ENCODE measurements around the gene ZNF544. TPM values are rescaled to one million over a fixed set of nuclear protein-coding genes. Genes with fewer than 3 reads are reported as not detected.
"Not testable (repeated sequence)": the region's sequence is repeated elsewhere in the genome, so short reads cannot be mapped to it uniquely, and the experiment has no call there.

ZNF544 gene
- total RNA-seq, 3 donors from 2014 or later, result 12.1 to 30.5 (median 27.6) TPM

DNA sequence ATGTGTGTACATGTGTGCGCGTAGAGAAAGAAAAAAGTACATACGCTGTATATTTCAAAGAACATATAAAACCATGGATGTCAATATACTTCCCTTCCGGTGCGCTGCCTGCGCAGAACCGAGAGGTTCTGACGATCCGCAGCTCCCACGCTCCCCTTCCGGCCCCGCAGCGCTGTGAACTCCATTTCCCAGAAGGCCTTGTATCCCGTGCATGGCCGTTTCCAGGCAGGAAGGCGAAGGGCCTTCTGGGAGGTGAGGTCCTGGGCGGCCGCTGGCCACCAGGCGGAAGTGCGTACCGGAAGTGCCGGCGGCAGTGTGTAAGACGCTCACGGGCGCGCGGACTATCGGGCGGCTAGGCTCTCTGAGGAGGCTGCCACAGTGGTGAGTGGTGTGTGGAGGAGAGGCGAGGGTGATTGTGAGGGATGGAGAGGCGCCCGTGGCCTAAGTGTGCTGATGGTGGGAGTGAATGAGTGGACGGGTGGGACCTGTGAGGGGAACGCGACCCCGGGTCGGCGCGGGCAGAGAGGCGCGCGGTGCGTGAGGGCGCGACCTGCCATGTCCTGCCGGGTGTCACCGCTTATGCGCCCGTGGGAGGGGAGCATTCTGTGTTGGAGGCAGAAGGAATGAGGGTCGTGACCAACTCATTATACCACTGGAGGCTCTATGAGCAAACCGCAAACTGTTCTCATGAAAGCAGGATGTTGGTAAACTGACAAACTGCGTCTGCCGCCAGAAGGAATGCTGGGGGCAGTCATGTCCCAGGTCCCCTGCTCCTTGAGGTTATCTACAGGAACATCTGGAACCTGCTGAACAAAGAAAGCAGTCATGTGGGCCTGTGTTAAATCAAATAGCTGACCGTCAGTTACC, 76.6 kb downstream of the ZNF544 start, which contains the start of gene ERVK3-1:
Gene ERVK3-1, plus strand, starts transcription at position 313 of the 867 bp plus-strand sequence. CDS start 6,792 bp downstream, outside the sequence.
- H3K4me3 ChIP-seq, result peak within 1 kb of the TSS; percentile 60
- no peak for TF ChIP-seq CTCF (IDR thresholded peaks at IDR 0.05)
- no peaks in the 10 kb centered on the region for H3K36me3 ChIP-seq (ENCODE audit: low read depth)
- peaks cover 11% of the 10 kb centered on the region for H3K4me1 ChIP-seq (ENCODE audit: low read depth)
- peak; percentile 95 to 98 (median 96) for DNase-seq
- peak; percentile 99 for ATAC-seq
- H3K9me3 ChIP-seq, result no peaks in the 10 kb centered on the region
- intact Hi-C loops (cut with DNase I, micrococcal nuclease), result no loop called here

DNA sequence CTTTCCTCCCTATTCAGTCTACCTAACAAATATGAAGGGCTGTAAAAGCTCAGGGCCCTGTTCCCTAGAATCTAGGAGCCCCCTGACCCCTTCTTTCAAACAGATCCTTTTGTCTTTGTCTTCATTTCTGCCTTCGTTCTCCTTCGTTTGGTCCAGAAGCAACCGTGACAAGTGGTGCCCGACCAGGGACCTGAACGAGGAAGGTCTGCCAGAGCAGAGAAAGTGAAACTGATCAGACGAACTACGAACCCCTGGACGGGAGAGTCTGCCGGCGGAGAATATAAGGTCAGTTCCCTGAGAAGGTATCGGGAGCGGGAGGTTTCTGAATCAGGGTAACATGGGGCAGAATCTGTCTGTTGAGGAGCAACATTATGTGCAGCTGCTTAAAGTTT, 77.2 kb downstream of the ZNF544 start:
- DNase-seq (peak in 1 of 3 donors; percentile 19), ATAC-seq (peak; percentile 41)
- TF ChIP-seq CTCF (IDR thresholded peaks at IDR 0.05), result no peak
- H3K9me3 ChIP-seq, result no peaks in the 10 kb centered on the region
- H3K4me1 ChIP-seq (ENCODE audit: low read depth), result peaks cover 11% of the 10 kb centered on the region
- no peaks in the 10 kb centered on the region for H3K36me3 ChIP-seq (ENCODE audit: low read depth)
- intact Hi-C loops (cut with DNase I, micrococcal nuclease), result no loop called here
- H3K4me3 ChIP-seq, result peak overlapping the region; percentile 60

GRCh38 chr19:58307736-58308135, 79.0 kb downstream of the ZNF544 start:
- ATAC-seq, result no peak
- H3K4me3 ChIP-seq, result no peak overlapping the region
- no peaks in the 10 kb centered on the region for H3K9me3 ChIP-seq
- H3K36me3 ChIP-seq (ENCODE audit: low read depth), result peaks cover 5% of the 10 kb centered on the region
- peaks cover 11% of the 10 kb centered on the region for H3K4me1 ChIP-seq (ENCODE audit: low read depth)
- intact Hi-C loops (cut with DNase I, micrococcal nuclease), result no loop called here
- DNase-seq, result no peak
- no peak for TF ChIP-seq CTCF (IDR thresholded peaks at IDR 0.05)

GRCh38 chr19:58310685-58311084, 82.0 kb downstream of the ZNF544 start:
- intact Hi-C loops (cut with DNase I, micrococcal nuclease); H3K36me3 ChIP-seq (ENCODE audit: low read depth); H3K4me3 ChIP-seq; H3K9me3 ChIP-seq; ATAC-seq: not testable (repeated sequence)
- H3K4me1 ChIP-seq (ENCODE audit: low read depth), result peaks cover 11% of the 10 kb centered on the region
- DNase-seq, result peak in 1 of 3 donors; percentile 17

GRCh38 chr19:58311345-58311865, 82.7 kb downstream of the ZNF544 start:
- no peaks in the 10 kb centered on the region for H3K9me3 ChIP-seq
- H3K36me3 ChIP-seq (ENCODE audit: low read depth), result peaks cover 5% of the 10 kb centered on the region
- no peak for TF ChIP-seq CTCF (IDR thresholded peaks at IDR 0.05)
- H3K4me1 ChIP-seq (ENCODE audit: low read depth), result peaks cover 5% of the 10 kb centered on the region
- intact Hi-C loops (cut with DNase I, micrococcal nuclease), result no loop called here
- DNase-seq (no peak), ATAC-seq (no peak)
- no peak overlapping the region for H3K4me3 ChIP-seq

Other genes with a start within 250 kb of the ZNF544 start
- 10 to 100 TPM; 11.6 to 17.1 (median 13.8) TPM for gene ZNF606, start 226.1 kb upstream of the ZNF544 start, total RNA-seq
- gene ZSCAN1, start 194.9 kb upstream of the ZNF544 start, total RNA-seq, result not detected
- gene ZNF135, start 169.6 kb upstream of the ZNF544 start, total RNA-seq, result 1 to 10 TPM; 1.3 to 5.8 (median 2.2) TPM
- 10 to 100 TPM; 17.9 to 69.5 (median 23.0) TPM for gene ZSCAN18, start 130.7 kb upstream of the ZNF544 start, total RNA-seq
- 10 to 100 TPM in 1 of 3 donors, 1 to 10 TPM in 2; 3.5 to 10.3 (median 4.9) TPM for gene ZNF329, start 78.1 kb upstream of the ZNF544 start, total RNA-seq
- 10 to 100 TPM; 13.3 to 26.6 (median 20.5) TPM for gene ZNF274, start 45.9 kb upstream of the ZNF544 start, total RNA-seq
- 1 to 10 TPM; 3.6 to 7.9 (median 3.8) TPM for gene ZNF8, start 50.0 kb downstream of the ZNF544 start, total RNA-seq
- 10 to 100 TPM; 25.0 to 31.7 (median 30.0) TPM for gene ERVK3-1, start 76.5 kb downstream of the ZNF544 start, total RNA-seq
- gene ZSCAN22, start 98.1 kb downstream of the ZNF544 start, total RNA-seq, result 1 to 10 TPM; 2.4 to 5.4 (median 3.2) TPM
- 1 to 10 TPM; 2.0 to 3.7 (median 2.7) TPM for gene A1BG, start 124.6 kb downstream of the ZNF544 start, total RNA-seq
- 1 to 10 TPM; 1.1 to 1.9 (median 1.2) TPM for gene ZNF497, start 133.8 kb downstream of the ZNF544 start, total RNA-seq
- 1 to 10 TPM; 1.5 to 3.3 (median 2.5) TPM for gene ZNF837, start 152.1 kb downstream of the ZNF544 start, total RNA-seq
- 100 to 1,000 TPM; 692 to 768 (median 754) TPM for gene RPS5, start 158.4 kb downstream of the ZNF544 start, total RNA-seq
- not detected for gene RNF225, start 166.7 kb downstream of the ZNF544 start, total RNA-seq
- 10 to 100 TPM in 1 of 3 donors, 1 to 10 TPM in 2; 5.4 to 15.0 (median 6.9) TPM for gene ZNF584, start 179.7 kb downstream of the ZNF544 start, total RNA-seq
- gene ZNF132, start 211.2 kb downstream of the ZNF544 start, total RNA-seq, result 1 to 10 TPM; 1.5 to 9.8 (median 5.6) TPM
- gene ZNF324B, start 222.7 kb downstream of the ZNF544 start, total RNA-seq, result 1 to 10 TPM; 5.3 to 8.2 (median 6.8) TPM
- 10 to 100 TPM; 10.1 to 14.8 (median 12.9) TPM for gene ZNF324, start 238.2 kb downstream of the ZNF544 start, total RNA-seq
- 10 to 100 TPM in 2 of 3 donors, 1 to 10 TPM in 1; 9.4 to 12.6 (median 10.6) TPM for gene ZNF446, start 247.4 kb downstream of the ZNF544 start, total RNA-seq

Data from mucosa of descending colon (tissue), 3 donors.